VCaP (cell line): ENCODE data around the gene LCN10.

Experiments used
- H3K27ac ChIP-seq: fragments of 450-650 bp; 2 replicates; pipeline ENCODE4 v1.5.1; 2017
- TF ChIP-seq, protein P1 (sequence below): fragments of 450-650 bp; conservative IDR thresholded peaks from 2 replicates; pipeline ENCODE4 v1.5.1; 2017; ENCODE audit warnings: mild to moderate bottlenecking, moderate library complexity

Gene LCN10

DNA sequence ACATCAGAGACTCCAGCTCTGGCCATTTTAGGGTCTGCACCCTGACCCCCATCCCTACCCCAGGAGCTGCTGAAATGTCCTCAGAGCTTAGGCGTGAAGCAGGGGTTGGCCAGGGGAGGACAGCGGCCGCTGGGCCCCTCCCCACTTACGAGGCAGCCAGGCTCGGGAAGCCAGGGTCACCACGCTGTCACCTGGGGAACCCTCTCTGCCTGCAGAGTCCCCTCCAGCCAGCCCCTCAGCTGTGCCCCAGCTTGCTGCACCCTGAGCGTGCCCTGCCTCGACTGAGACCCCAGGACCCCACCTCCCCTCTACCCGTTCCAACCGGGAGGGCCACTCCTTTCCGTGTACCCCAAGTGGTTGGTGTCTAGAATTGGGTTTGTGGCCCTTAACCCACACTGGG lies 2.7 kb downstream of the LCN10 start:
- no peak overlapping the region for H3K27ac ChIP-seq
- TF ChIP-seq, protein P1, sequence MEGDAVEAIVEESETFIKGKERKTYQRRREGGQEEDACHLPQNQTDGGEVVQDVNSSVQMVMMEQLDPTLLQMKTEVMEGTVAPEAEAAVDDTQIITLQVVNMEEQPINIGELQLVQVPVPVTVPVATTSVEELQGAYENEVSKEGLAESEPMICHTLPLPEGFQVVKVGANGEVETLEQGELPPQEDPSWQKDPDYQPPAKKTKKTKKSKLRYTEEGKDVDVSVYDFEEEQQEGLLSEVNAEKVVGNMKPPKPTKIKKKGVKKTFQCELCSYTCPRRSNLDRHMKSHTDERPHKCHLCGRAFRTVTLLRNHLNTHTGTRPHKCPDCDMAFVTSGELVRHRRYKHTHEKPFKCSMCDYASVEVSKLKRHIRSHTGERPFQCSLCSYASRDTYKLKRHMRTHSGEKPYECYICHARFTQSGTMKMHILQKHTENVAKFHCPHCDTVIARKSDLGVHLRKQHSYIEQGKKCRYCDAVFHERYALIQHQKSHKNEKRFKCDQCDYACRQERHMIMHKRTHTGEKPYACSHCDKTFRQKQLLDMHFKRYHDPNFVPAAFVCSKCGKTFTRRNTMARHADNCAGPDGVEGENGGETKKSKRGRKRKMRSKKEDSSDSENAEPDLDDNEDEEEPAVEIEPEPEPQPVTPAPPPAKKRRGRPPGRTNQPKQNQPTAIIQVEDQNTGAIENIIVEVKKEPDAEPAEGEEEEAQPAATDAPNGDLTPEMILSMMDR: no peak

DNA sequence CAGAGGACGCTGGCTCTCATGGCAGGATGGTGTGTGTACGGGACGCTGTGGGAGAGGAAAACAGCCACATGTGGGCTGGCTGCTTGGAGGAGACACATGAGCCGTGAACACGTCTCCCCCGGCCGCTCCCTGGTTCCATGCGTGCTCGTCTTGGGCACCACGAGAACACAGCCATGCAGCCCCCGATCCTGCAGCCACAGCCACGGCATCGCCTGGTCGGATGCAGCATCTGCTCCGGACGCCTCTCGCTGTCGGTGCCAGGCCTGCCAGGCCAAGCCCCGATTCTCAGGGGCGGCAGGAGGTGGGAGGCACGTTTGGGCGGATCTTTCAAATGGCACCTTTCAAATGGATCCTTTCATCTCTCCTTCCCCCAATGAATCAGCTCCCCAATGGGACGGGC lies 3.2 kb downstream of the LCN10 start:
- no peak overlapping the region for H3K27ac ChIP-seq
- TF ChIP-seq, protein P1: no peak

DNA sequence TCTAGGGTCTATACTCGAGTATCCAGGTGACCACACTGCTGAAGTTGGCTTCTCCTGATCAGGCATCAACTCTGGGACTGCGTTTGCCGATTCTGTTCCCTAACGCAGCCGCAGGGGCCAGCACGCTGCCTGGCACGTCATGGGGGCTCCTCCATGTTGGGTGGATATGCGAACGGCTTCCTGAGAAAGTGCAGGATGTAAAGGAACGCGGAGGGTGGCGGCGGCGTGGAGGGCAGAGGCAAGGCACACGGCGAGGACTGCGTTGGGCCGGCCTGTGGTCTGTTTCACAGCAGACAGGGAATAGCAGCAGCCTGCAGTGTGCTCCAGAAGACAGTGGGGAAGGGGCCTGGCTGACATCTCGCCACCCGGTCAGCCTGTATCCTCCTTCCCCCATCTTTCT lies 3.8 kb downstream of the LCN10 start:
- no peak overlapping the region for H3K27ac ChIP-seq
- TF ChIP-seq, protein P1: no peak

DNA sequence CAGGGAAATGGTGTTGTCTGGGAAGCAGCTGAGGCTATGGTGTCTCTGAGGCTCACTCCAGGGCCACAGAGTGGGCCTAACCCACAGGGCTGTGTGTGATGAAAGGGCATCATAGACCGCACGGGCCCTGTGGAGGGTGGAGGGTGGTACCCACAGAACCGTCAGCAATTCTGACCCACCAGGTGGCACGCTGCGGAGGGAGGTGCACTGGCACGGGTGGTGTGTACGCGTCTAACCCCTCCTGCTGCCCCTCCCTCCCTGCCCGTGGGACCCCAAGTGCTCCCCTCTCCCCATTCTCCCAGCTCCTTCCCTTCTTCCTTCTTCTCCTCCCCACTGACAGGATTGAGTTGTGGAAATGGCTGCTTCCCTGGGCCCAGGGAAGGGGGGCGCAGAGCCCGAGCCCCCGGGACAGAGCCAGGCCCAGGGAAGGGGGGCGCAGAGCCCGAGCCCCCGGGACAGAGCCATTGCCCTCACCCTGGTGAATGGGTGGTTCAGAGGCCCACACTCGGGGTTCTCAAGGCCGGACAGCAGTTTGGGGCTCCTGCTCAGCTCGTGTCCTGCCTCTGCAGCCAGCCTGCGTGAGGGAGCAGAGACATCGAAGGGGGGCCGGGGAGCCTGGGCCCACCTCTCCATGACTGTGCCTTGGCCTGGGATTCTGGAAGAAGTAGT lies 6.8 kb downstream of the LCN10 start:
- H3K27ac ChIP-seq: no peak overlapping the region
- TF ChIP-seq, protein P1: no peak

DNA sequence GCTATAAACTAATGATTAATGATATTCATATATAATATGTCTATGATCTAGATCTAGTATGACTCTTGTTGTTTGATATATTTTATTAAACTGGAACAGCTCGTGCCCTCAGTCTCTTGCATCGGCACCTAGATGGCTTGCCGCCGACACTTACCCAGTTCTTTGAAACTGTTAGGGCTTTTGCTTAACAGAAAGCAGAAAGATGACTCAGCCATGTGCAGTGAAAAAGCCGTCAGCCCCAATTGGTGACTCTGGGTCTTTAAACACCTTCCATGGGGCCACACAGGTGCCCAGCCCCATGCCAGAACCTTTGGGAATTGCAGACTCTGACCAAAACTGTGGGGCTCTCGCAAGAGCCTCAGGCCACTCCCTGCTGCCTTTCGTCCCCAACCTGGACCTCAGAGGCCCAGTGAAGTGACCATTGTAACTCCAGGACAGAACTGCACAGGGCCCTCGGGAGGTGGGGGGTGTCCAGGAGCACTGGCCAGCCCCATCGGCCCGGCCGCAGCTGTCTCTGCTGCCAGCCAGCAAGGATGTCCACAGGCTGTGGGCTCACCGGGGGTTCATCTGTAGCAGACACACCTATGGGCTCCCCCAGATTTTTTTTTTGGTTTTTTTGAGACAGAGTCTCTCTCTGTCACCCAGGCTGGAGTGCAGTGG lies 7.8 kb downstream of the LCN10 start:
- no peak overlapping the region for H3K27ac ChIP-seq
- TF ChIP-seq, protein P1: no peak

DNA sequence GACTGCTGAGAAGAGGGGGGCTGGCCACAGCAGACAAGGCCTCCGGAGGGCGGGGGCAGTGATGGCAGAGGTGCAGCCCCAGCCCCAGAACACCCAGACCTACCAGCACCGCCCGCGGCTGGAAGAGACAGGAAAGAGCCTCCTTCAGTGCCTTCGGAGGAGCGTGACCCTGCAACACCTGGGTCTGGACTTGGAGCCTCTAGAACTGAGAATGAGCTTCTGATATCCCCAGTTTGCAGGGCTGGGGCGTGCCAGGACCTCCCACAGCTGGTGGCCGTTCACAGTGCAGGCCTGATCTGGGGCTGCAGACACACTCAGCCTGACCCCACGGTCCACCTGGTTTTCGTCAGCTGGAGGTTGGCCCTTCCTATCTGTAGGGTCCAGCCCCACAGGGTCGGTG lies 9.1 kb downstream of the LCN10 start:
- TF ChIP-seq, protein P1: no peak
- no peak overlapping the region for H3K27ac ChIP-seq

DNA sequence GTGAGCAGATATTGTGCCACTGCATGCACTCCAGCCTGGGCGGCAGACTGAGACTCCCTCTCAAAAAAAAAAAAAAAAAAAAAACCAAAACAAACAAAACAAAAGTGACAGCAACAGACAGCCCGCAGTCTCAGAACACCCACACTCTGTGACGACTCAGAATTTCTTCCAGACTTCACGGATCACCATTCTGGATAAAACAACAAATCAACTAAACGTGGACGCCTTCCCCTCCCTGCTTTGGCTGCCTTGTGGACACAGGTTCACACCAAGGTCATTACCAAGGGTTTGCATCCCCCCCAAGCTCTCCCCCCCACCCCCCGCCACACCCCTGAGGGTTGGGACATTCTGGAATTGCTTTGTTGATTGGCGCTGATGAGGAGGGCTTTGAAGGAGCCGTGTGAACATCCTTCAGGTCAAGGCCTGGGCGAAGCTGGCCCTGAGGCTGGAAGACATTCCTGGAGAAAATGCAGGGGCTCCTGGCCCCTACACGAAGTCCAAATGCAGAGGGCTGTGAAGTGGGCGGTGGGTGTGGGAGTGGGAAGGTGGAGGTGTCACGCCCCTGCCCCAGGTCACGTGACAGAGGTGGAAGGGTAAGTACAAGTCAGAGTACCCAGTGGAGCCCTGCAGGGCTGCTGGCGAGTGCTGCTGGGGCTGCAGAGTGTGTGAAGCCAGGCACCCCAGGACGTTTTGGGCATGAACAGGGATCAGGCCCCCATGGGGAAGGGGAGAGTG lies 10.1 kb downstream of the LCN10 start:
- no peak overlapping the region for H3K27ac ChIP-seq
- TF ChIP-seq, protein P1: no peak
